H1 (cell line): ENCODE results near the gene MIS18A. TPM values are rescaled to one million over a fixed set of nuclear protein-coding genes. Genes with fewer than 3 reads are reported as not detected.

Experiments
- polyA plus RNA-seq, 7 experiments: library from polyadenylated mRNA; depleted of rRNA in 3 of 7; stranded (reverse) in 5 of 7; unstranded in 2 of 7; fragments of >200 nt in 5 of 7; fragments of 200-250 nt in 2 of 7; gene quantifications; 1 replicate in 5 of 7; 2 replicates in 1 of 7; 4 replicates in 1 of 7; pipeline versions ENCODE4 v1.2.1 to v1.2.3, GENCODE V29; 2011 to 2013; ENCODE audit warnings: missing spikeins in 2 of 7, mixed read lengths in 2 of 7
- total RNA-seq: library from RNA; stranded (reverse); fragmentation: NEBNext Ultra II Directional; extraction: Animal tissue kit (Norgen Biotek cat#: 25700); gene quantifications from 2 replicates; pipeline ENCODE4 v1.2.1, GENCODE V29; 2021
- TF ChIP-seq, protein P1 (sequence below): fragments of 300-600 bp; sonication (generic); IDR thresholded peaks from 2 replicates; pipeline ENCODE4 v1.7.1; 2012; ENCODE audit warnings: low read length, moderate library complexity, mild to moderate bottlenecking, inconsistent platforms; ENCODE audit not compliant: insufficient replicate concordance

Gene MIS18A
- total and polyA plus RNA-seq, 2 of the 8 experiments (the other 6 are each of a cell fraction or from before 2014, with no cell fraction given) = 28.9 to 53.0 TPM

DNA sequence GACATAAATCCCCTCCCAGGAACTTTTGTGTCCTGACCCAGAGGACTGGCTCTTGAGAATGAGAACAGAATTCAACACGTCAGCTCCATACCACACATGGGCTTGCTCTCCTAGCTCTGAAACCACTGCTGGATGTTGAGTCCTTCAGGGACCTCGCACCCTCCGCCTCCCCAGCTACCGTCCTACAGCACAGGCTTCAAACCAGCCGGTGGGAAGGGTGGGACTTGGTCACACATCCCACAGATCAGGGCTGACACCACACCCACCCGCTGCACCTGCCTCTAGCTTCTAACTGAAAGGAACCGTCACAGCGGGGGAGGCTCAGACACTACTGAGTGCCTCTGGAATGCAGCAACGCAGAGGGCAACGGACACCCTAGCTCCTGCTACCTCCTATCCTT is 43.8 kb upstream of the MIS18A start (continued):
- TF ChIP-seq, protein P1, sequence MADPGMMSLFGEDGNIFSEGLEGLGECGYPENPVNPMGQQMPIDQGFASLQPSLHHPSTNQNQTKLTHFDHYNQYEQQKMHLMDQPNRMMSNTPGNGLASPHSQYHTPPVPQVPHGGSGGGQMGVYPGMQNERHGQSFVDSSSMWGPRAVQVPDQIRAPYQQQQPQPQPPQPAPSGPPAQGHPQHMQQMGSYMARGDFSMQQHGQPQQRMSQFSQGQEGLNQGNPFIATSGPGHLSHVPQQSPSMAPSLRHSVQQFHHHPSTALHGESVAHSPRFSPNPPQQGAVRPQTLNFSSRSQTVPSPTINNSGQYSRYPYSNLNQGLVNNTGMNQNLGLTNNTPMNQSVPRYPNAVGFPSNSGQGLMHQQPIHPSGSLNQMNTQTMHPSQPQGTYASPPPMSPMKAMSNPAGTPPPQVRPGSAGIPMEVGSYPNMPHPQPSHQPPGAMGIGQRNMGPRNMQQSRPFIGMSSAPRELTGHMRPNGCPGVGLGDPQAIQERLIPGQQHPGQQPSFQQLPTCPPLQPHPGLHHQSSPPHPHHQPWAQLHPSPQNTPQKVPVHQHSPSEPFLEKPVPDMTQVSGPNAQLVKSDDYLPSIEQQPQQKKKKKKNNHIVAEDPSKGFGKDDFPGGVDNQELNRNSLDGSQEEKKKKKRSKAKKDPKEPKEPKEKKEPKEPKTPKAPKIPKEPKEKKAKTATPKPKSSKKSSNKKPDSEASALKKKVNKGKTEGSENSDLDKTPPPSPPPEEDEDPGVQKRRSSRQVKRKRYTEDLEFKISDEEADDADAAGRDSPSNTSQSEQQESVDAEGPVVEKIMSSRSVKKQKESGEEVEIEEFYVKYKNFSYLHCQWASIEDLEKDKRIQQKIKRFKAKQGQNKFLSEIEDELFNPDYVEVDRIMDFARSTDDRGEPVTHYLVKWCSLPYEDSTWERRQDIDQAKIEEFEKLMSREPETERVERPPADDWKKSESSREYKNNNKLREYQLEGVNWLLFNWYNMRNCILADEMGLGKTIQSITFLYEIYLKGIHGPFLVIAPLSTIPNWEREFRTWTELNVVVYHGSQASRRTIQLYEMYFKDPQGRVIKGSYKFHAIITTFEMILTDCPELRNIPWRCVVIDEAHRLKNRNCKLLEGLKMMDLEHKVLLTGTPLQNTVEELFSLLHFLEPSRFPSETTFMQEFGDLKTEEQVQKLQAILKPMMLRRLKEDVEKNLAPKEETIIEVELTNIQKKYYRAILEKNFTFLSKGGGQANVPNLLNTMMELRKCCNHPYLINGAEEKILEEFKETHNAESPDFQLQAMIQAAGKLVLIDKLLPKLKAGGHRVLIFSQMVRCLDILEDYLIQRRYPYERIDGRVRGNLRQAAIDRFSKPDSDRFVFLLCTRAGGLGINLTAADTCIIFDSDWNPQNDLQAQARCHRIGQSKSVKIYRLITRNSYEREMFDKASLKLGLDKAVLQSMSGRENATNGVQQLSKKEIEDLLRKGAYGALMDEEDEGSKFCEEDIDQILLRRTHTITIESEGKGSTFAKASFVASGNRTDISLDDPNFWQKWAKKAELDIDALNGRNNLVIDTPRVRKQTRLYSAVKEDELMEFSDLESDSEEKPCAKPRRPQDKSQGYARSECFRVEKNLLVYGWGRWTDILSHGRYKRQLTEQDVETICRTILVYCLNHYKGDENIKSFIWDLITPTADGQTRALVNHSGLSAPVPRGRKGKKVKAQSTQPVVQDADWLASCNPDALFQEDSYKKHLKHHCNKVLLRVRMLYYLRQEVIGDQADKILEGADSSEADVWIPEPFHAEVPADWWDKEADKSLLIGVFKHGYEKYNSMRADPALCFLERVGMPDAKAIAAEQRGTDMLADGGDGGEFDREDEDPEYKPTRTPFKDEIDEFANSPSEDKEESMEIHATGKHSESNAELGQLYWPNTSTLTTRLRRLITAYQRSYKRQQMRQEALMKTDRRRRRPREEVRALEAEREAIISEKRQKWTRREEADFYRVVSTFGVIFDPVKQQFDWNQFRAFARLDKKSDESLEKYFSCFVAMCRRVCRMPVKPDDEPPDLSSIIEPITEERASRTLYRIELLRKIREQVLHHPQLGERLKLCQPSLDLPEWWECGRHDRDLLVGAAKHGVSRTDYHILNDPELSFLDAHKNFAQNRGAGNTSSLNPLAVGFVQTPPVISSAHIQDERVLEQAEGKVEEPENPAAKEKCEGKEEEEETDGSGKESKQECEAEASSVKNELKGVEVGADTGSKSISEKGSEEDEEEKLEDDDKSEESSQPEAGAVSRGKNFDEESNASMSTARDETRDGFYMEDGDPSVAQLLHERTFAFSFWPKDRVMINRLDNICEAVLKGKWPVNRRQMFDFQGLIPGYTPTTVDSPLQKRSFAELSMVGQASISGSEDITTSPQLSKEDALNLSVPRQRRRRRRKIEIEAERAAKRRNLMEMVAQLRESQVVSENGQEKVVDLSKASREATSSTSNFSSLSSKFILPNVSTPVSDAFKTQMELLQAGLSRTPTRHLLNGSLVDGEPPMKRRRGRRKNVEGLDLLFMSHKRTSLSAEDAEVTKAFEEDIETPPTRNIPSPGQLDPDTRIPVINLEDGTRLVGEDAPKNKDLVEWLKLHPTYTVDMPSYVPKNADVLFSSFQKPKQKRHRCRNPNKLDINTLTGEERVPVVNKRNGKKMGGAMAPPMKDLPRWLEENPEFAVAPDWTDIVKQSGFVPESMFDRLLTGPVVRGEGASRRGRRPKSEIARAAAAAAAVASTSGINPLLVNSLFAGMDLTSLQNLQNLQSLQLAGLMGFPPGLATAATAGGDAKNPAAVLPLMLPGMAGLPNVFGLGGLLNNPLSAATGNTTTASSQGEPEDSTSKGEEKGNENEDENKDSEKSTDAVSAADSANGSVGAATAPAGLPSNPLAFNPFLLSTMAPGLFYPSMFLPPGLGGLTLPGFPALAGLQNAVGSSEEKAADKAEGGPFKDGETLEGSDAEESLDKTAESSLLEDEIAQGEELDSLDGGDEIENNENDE = no peak
